GM12878 (cell line): ENCODE results near the gene MYG1. TPM values are rescaled to one million over a fixed set of nuclear protein-coding genes. Genes with fewer than 3 reads are reported as not detected.

Experiments
- ATAC-seq: fragments of 200-7000 bp; cut with Tn5 transposase; 3 replicates; pipeline ENCODE4 v1.9.1; 2020; ENCODE audit warnings: mild to moderate bottlenecking, moderate library complexity
- BruUV-seq: library from RNA; stranded (reverse); fragments of 400-500 nt; replicated peaks from 2 replicates; lab custom pipeline; 2021; lab: Mats Ljungman, UMichigan
- CTCF ChIA-PET: fragments of 300-600 bp; sonication (Branson Sonifier 250); formaldehyde crosslinking; extraction: SDS; loops from one replicate; lab custom pipeline; 2021; ENCODE audit warnings: inconsistent platforms; lab: Yijun Ruan, JAX
- POLR2A ChIA-PET: fragments of 350-600 bp; formaldehyde crosslinking; extraction: SDS; loops from one replicate; lab custom pipeline; 2021; ENCODE audit warnings: inconsistent platforms; lab: Charles Lee
- RAD21 ChIA-PET: fragments of 300-600 bp; sonication (Branson Sonifier 250); formaldehyde crosslinking; loops from one replicate; lab custom pipeline; 2023; ENCODE audit warnings: antibody characterized with exemption; ENCODE audit not compliant: unreplicated experiment; lab: Charles Lee
- SMC1A ChIA-PET: fragments of 300-600 bp; sonication (Branson Sonifier 250); formaldehyde crosslinking; loops from one replicate; lab custom pipeline; 2023; ENCODE audit not compliant: unreplicated experiment, uncharacterized antibody; lab: Charles Lee
- DNase-seq: peaks from one replicate; pipeline ENCODE4 v3.0.0-alpha.2; 2011; ENCODE audit warnings: low read depth, low spot score
- FAIRE-seq: peaks from 3 replicates; lab custom pipeline; 2011; peaks lifted over from hg19 to GRCh38; lab: Jason Lieb, UNC
- H2AFZ ChIP-seq: 2 replicates; pipeline ENCODE4 v1.6.0; 2011; ENCODE audit warnings: low read depth, low read length, control low read depth; ENCODE audit not compliant: control insufficient read depth
- H3K27ac ChIP-seq: 2 replicates; pipeline ENCODE4 v1.5.1; 2011; ENCODE audit warnings: control low read depth; ENCODE audit not compliant: control insufficient read depth, insufficient read depth
- H3K27me3 ChIP-seq, 2 experiments: replicated peaks in 1 of 2; 2 replicates each; pipeline versions ENCODE4 v1.6.0 to v1.6.1; 2011; ENCODE audit warnings: low read length in 1 of 2; ENCODE audit not compliant: control insufficient read depth in 2 of 2, insufficient read depth in 2 of 2
- H3K36me3 ChIP-seq, 2 experiments: 2 replicates each; pipeline ENCODE4 v1.5.1; 2011; ENCODE audit warnings: low read length in 1 of 2; ENCODE audit not compliant: control insufficient read depth in 2 of 2, insufficient read depth in 2 of 2
- H3K4me1 ChIP-seq: 2 replicates; pipeline ENCODE4 v1.6.1; 2011; ENCODE audit warnings: mild to moderate bottlenecking, low read length, moderate library complexity, mixed read lengths; ENCODE audit not compliant: control insufficient read depth, insufficient read depth
- H3K4me2 ChIP-seq: 2 replicates; pipeline ENCODE4 v1.6.0; 2011; ENCODE audit warnings: control low read depth; ENCODE audit not compliant: control insufficient read depth, insufficient read depth
- H3K4me3 ChIP-seq: fragments of 200-600 bp; sonication (generic); 2 replicates; pipeline ENCODE4 v1.5.1; 2016
- H3K79me2 ChIP-seq: 2 replicates; pipeline ENCODE4 v1.6.0; 2011; ENCODE audit warnings: low read length; ENCODE audit not compliant: control insufficient read depth, insufficient read depth
- H3K9ac ChIP-seq: 2 replicates; pipeline ENCODE4 v1.8.0; 2011; ENCODE audit warnings: low read length, control low read depth, mixed read lengths; ENCODE audit not compliant: control insufficient read depth, insufficient read depth
- H3K9me3 ChIP-seq: replicated peaks from 3 replicates; pipeline ENCODE4 v1.5.1; 2011; ENCODE audit warnings: mild to moderate bottlenecking, low read length; ENCODE audit not compliant: control insufficient read depth, insufficient read depth
- H4K20me1 ChIP-seq: 2 replicates; pipeline ENCODE4 v1.6.0; 2011; ENCODE audit not compliant: control insufficient read depth, insufficient read depth
- CREM ChIP-seq: IDR thresholded peaks from 2 replicates; pipeline ENCODE4 v1.6.1; 2014; ENCODE audit warnings: antibody characterized with exemption, low read depth
- EP300 ChIP-seq, 2 experiments: fragments of 150-350 bp in 1 of 2; IDR thresholded peaks; 2 replicates each; pipeline ENCODE4 v1.6.1; 2011 to 2012; ENCODE audit warnings: low read depth in 2 of 2, low read length in 2 of 2, borderline replicate concordance in 1 of 2, improper control_type of control experiment in 1 of 2, inconsistent platforms in 1 of 2; ENCODE audit not compliant: control insufficient read depth in 1 of 2
- LARP7 ChIP-seq: fragments of 450-650 bp; IDR thresholded peaks from 2 replicates; pipeline ENCODE4 v1.6.1; 2017; ENCODE audit warnings: mild to moderate bottlenecking
- NFYA ChIP-seq: IDR thresholded peaks from 2 replicates; pipeline ENCODE4 v1.6.1; 2011; ENCODE audit warnings: low read depth, mild to moderate bottlenecking, low read length, improper control_type of control experiment, borderline replicate concordance
- POLR2AphosphoS2 ChIP-seq: IDR thresholded peaks from 2 replicates; pipeline ENCODE4 v1.6.1; 2011; ENCODE audit warnings: low read depth, mild to moderate bottlenecking, low read length, improper control_type of control experiment, moderate library complexity
- POU2F2 ChIP-seq: IDR thresholded peaks from 3 replicates; pipeline ENCODE4 v1.6.1; 2011; ENCODE audit warnings: low read depth, mild to moderate bottlenecking, low read length, borderline replicate concordance
- RELB ChIP-seq: fragments of 450-650 bp; IDR thresholded peaks from 2 replicates; pipeline ENCODE4 v1.6.1; 2017; ENCODE audit warnings: low read depth, mild to moderate bottlenecking, moderate library complexity
- REST ChIP-seq: IDR thresholded peaks from 2 replicates; pipeline ENCODE4 v1.6.1; 2012; ENCODE audit warnings: mild to moderate bottlenecking, low read depth, low read length
- SMAD5 ChIP-seq: IDR thresholded peaks from 2 replicates; pipeline ENCODE4 v1.6.1; 2016; ENCODE audit warnings: antibody characterized with exemption, low read depth
- ZBTB4 ChIP-seq: fragments of 450-650 bp; formaldehyde crosslinking; IDR thresholded peaks from 2 replicates; pipeline ENCODE4 v1.4.0; 2022; ENCODE audit warnings: mild to moderate bottlenecking, moderate library complexity
- ZNF622 ChIP-seq: fragments of 450-650 bp; IDR thresholded peaks from 2 replicates; pipeline ENCODE4 v1.6.1; 2017; ENCODE audit warnings: mild to moderate bottlenecking, inconsistent platforms
- WGBS: methylation state at CpG from one replicate; pipeline ENCODE4 v1.1.6; 2016; ENCODE audit warnings: low lambda C conversion rate; ENCODE audit not compliant: insufficient replicate concordance, insufficient coverage; ENCODE audit errors: missing lambda C conversion rate; 5-methylcytosine and 5-hydroxymethylcytosine counted together
- in situ Hi-C: fragments of 300-500 bp; cut with MboI; formaldehyde crosslinking; loops from 9 replicates; pipeline ENCODE4 v1.14.3; 2018; ENCODE audit warnings: mixed read lengths
- intact Hi-C: fragments of 100-400 bp; cut with micrococcal nuclease; formaldehyde crosslinking; loops from one replicate; pipeline ENCODE4 v1.14.2; 2022; ENCODE audit not compliant: unreplicated experiment
- polyA plus RNA-seq, 11 experiments: library from polyadenylated mRNA; depleted of rRNA in 4 of 11; unstranded in 6 of 11; stranded (reverse) in 5 of 11; fragments of >200 nt; fragmentation: Nextera tagmentation in 4 of 11; fragmentation: Illumina TruSeq in 1 of 11; extraction: Ambion mirVana in 4 of 11; extraction: Trizol in 1 of 11; gene quantifications; 1 replicate in 1 of 11; 2 replicates in 10 of 11; pipeline versions ENCODE4 v1.2.1 to v1.2.3, GENCODE V29; 2011 to 2016; ENCODE audit warnings: inconsistent platforms in 2 of 11, missing spikeins in 2 of 11, low read depth in 1 of 11
- total RNA-seq, 4 experiments: library from RNA; depleted of rRNA in 3 of 4; stranded (reverse); fragments of >200 nt in 3 of 4; fragmentation: Illumina TruSeq in 1 of 4; extraction: Trizol in 1 of 4; gene quantifications; 2 replicates each; pipeline versions ENCODE4 v1.2.1 to v1.2.3, GENCODE V29; 2013 to 2021

Gene MYG1
- total and polyA plus RNA-seq, 10 of the 15 experiments (the other 5 are each of a cell fraction or from before 2014, with no cell fraction given) = 20.7 to 81.0 (median 49.4) TPM

GRCh38 chr12:53279283-53279869 is 20.1 kb upstream of the MYG1 start:
- H3K4me3 ChIP-seq = no peak overlapping the region
- no peak overlapping the region for H3K9ac ChIP-seq
- H3K9me3 ChIP-seq = no peaks in the 10 kb centered on the region
- ChIA-PET RAD21 (interaction anchor here (0.8 kb wide), 1 partner anchor 59 kb away, joined by 3 read pairs; no protein-coding TSS in a partner anchor), POLR2A (interaction anchor here (0.9 to 1.3 kb wide), 2 partner anchors 12 to 25 kb away, joined by 3 to 4 read pairs; partner anchors contain the start of gene ESPL1), SMC1A (interaction anchor here (1.1 to 2.2 kb wide), 3 partner anchors 12 to 97 kb away, joined by 3 to 6 read pairs (median 5); partner anchors contain the start of gene ESPL1), CTCF (interaction anchor here (1.3 to 3.5 kb wide), 6 partner anchors 10 to 121 kb away, joined by 4 to 17 read pairs (median 8); no protein-coding TSS in a partner anchor)
- H4K20me1 ChIP-seq = no peaks in the 10 kb centered on the region
- in situ Hi-C loops = no loop called here
- no peak for DNase-seq
- no peaks in the 10 kb centered on the region for H3K27me3 ChIP-seq
- no peak overlapping the region for H3K4me2 ChIP-seq
- TF ChIP-seq REST (no peak), POLR2AphosphoS2 (no peak), EP300 (IDR thresholded peaks at IDR 0.05; ENCODE audit: borderline replicate concordance in 1 of 2, control insufficient read depth in 1 of 2, low read depth in 2 of 2, low read length in 2 of 2) (no peak), ZNF622 (no peak), SMAD5 (no peak), RELB (no peak), CREM (no peak), LARP7 (no peak), POU2F2 (no peak), NFYA (no peak), ZBTB4 (CRISPR knock-in tag) (no peak)
- H3K79me2 ChIP-seq = no peaks in the 10 kb centered on the region
- no peak for ATAC-seq
- no TSS peak for BruUV-seq
- no peak overlapping the region for H2AFZ ChIP-seq
- no peak overlapping the region for H3K27ac ChIP-seq
- H3K4me1 ChIP-seq = no peaks in the 10 kb centered on the region
- intact Hi-C loops = no loop called here
- WGBS = 75% methylated on average over 3 of the region's 3 CpGs
- no peak for FAIRE-seq
- peaks cover 29 to 34% of the 10 kb centered on the region in 2 experiments for H3K36me3 ChIP-seq
